Large intestine (tissue), 3 donors: ENCODE results near the gene AVPR2. TPM values are rescaled to one million over a fixed set of nuclear protein-coding genes. Genes with fewer than 3 reads are reported as not detected.

ENCODE experiments used
- DNase-seq, 2 donors: peaks; one replicate each; pipeline versions ENCODE4 v3.0.0 to v3.0.0-alpha.2; 2013
- H3K27ac ChIP-seq: one replicate; pipeline ENCODE4 v1.5.1; 2013; ENCODE audit warnings: low read length
- H3K27me3 ChIP-seq: 2 replicates; pipeline ENCODE4 v1.6.1; 2013; ENCODE audit warnings: low read length; ENCODE audit not compliant: control insufficient read depth, insufficient read depth
- H3K36me3 ChIP-seq: 2 replicates; pipeline ENCODE4 v1.6.1; 2013; ENCODE audit warnings: low read length; ENCODE audit not compliant: control insufficient read depth, insufficient read depth
- H3K4me1 ChIP-seq: one replicate; pipeline ENCODE4 v1.6.1; 2013; ENCODE audit warnings: low read length; ENCODE audit not compliant: control insufficient read depth, insufficient read depth
- H3K4me3 ChIP-seq: one replicate; pipeline ENCODE4 v1.5.1; 2013; ENCODE audit warnings: low read length
- H3K9me3 ChIP-seq: one replicate; pipeline ENCODE4 v1.6.1; 2013; ENCODE audit warnings: mild to moderate bottlenecking, low read depth, low read length, moderate library complexity; ENCODE audit not compliant: control insufficient read depth
- WGBS: methylation state at CpG from one replicate; pipeline ENCODE4 v1.1.5; 2013; ENCODE audit warnings: low lambda C conversion rate; ENCODE audit not compliant: insufficient coverage; 5-methylcytosine and 5-hydroxymethylcytosine counted together
- polyA plus RNA-seq: library from polyadenylated mRNA; unstranded; fragments of 120-200 nt; gene quantifications from one replicate; pipeline ENCODE4 v1.2.1, GENCODE V29; 2013

The AVPR2 gene
- polyA plus RNA-seq, 1 donor = 0.28 TPM

GRCh38 chrX:153886915-153887314 is 17.6 kb upstream of the AVPR2 start:
- no peak overlapping the region for H3K4me3 ChIP-seq
- H3K27me3 ChIP-seq = peaks cover 62% of the 10 kb centered on the region
- H3K36me3 ChIP-seq = no peaks in the 10 kb centered on the region
- peaks cover 4% of the 10 kb centered on the region for H3K4me1 ChIP-seq
- H3K9me3 ChIP-seq = peaks cover 3% of the 10 kb centered on the region
- no peak overlapping the region for H3K27ac ChIP-seq
- WGBS = no CpG with 5 or more reads among the region's 13 CpGs
- DNase-seq = no peak

- Histone ChIP-seq H3K4me3 (no peak overlapping the region), H3K36me3 (no peaks in the 10 kb centered on the region), H3K9me3 (peaks cover 3% of the 10 kb centered on the region), H3K27ac (no peak overlapping the region), H3K27me3 (peaks cover 61% of the 10 kb centered on the region), H3K4me1 (peaks cover 4% of the 10 kb centered on the region)
- no CpG with 5 or more reads among the region's 8 CpGs for WGBS
- DNase-seq = no peak
Measured at GRCh38 chrX:153887385-153887784, 17.1 kb upstream of the AVPR2 start.

GRCh38 chrX:153888344-153888743 is 16.1 kb upstream of the AVPR2 start:
- H3K4me1 ChIP-seq = no peaks in the 10 kb centered on the region
- no CpG with 5 or more reads among the region's 6 CpGs for WGBS
- peaks cover 53% of the 10 kb centered on the region for H3K27me3 ChIP-seq

GRCh38 chrX:153889123-153889522 is 15.3 kb upstream of the AVPR2 start:
- DNase-seq = no peak
- no CpG with 5 or more reads among the region's 6 CpGs for WGBS
- Histone ChIP-seq H3K36me3 (no peaks in the 10 kb centered on the region), H3K4me3 (no peak overlapping the region), H3K4me1 (no peaks in the 10 kb centered on the region), H3K27me3 (peaks cover 45% of the 10 kb centered on the region), H3K9me3 (peaks cover 3% of the 10 kb centered on the region), H3K27ac (no peak overlapping the region)

More at GRCh38 chrX:153888344-153888743, 16.1 kb upstream of the AVPR2 start:
- Histone ChIP-seq H3K36me3 (no peaks in the 10 kb centered on the region), H3K9me3 (peaks cover 3% of the 10 kb centered on the region), H3K27ac (no peak overlapping the region), H3K4me3 (no peak overlapping the region)
- DNase-seq = no peak

GRCh38 chrX:153897899-153898298 is 6.6 kb upstream of the AVPR2 start:
- Histone ChIP-seq H3K27ac (no peak overlapping the region), H3K9me3 (no peaks in the 10 kb centered on the region), H3K4me3 (no peak overlapping the region), H3K27me3 (no peaks in the 10 kb centered on the region), H3K36me3 (no peaks in the 10 kb centered on the region), H3K4me1 (peaks cover 5% of the 10 kb centered on the region)
- no peak for DNase-seq

GRCh38 chrX:153900831-153901752 is 3.4 kb upstream of the AVPR2 start:
- Histone ChIP-seq H3K4me3 (no peak overlapping the region), H3K27me3 (no peaks in the 10 kb centered on the region), H3K36me3 (no peaks in the 10 kb centered on the region), H3K9me3 (no peaks in the 10 kb centered on the region), H3K27ac (no peak overlapping the region), H3K4me1 (peaks cover 5% of the 10 kb centered on the region)
- peak in 1 of 2 donors; percentile 45 for DNase-seq
- WGBS = no CpG with 5 or more reads among the region's 26 CpGs

GRCh38 chrX:153901753-153902140 is 2.7 kb upstream of the AVPR2 start:
- no CpG with 5 or more reads among the region's 8 CpGs for WGBS
- no peaks in the 10 kb centered on the region for H3K27me3 ChIP-seq
- no peak for DNase-seq
- no peaks in the 10 kb centered on the region for H3K9me3 ChIP-seq
- H3K4me1 ChIP-seq = peaks cover 5% of the 10 kb centered on the region
- no peaks in the 10 kb centered on the region for H3K36me3 ChIP-seq
- H3K4me3 ChIP-seq = no peak overlapping the region
- no peak overlapping the region for H3K27ac ChIP-seq

GRCh38 chrX:153902385-153902784 is 2.1 kb upstream of the AVPR2 start:
- peaks cover 5% of the 10 kb centered on the region for H3K4me1 ChIP-seq

GRCh38 chrX:153903238-153903980 is 1.1 kb upstream of the AVPR2 start:
- Histone ChIP-seq H3K27me3 (no peaks in the 10 kb centered on the region), H3K4me1 (peaks cover 5% of the 10 kb centered on the region), H3K36me3 (no peaks in the 10 kb centered on the region), H3K27ac (no peak overlapping the region), H3K4me3 (no peak overlapping the region), H3K9me3 (no peaks in the 10 kb centered on the region)
- no CpG with 5 or more reads among the region's 18 CpGs for WGBS
- DNase-seq = no peak

More at GRCh38 chrX:153902385-153902784, 2.1 kb upstream of the AVPR2 start:
- no peaks in the 10 kb centered on the region for H3K9me3 ChIP-seq
- no peaks in the 10 kb centered on the region for H3K36me3 ChIP-seq
- DNase-seq = no peak
- no peaks in the 10 kb centered on the region for H3K27me3 ChIP-seq
- H3K4me3 ChIP-seq = no peak overlapping the region
- no peak overlapping the region for H3K27ac ChIP-seq
- WGBS = no CpG with 5 or more reads among the region's 10 CpGs

GRCh38 chrX:153905481-153906095 is 1.1 kb downstream of the AVPR2 start:
- H3K36me3 ChIP-seq = no peaks in the 10 kb centered on the region
- peaks cover 5% of the 10 kb centered on the region for H3K4me1 ChIP-seq
- no peak overlapping the region for H3K27ac ChIP-seq
- no peak for DNase-seq
- H3K4me3 ChIP-seq = no peak overlapping the region
- no peaks in the 10 kb centered on the region for H3K27me3 ChIP-seq
- H3K9me3 ChIP-seq = no peaks in the 10 kb centered on the region
- WGBS = no CpG with 5 or more reads among the region's 32 CpGs
